Uterus (tissue), 4 donors: Measurements from ENCODE around the gene GPD1L. TPM values are rescaled to one million over a fixed set of nuclear protein-coding genes. Genes with fewer than 3 reads are reported as not detected.
A peak's percentile ranks its signal among the peaks of the same experiment; 100 is the strongest.

Source experiments
- DNase-seq, 2 donors: peaks; one replicate each; pipeline ENCODE4 v3.0.0-alpha.2; 2019 to 2020
- H3K27ac ChIP-seq, 2 donors: fragments of 200-600 bp; sonication (generic); 1 replicate in 1 of 2; 2 replicates in 1 of 2; pipeline ENCODE4 v1.5.1; 2016 to 2018
- H3K27me3 ChIP-seq, 2 donors: fragments of 200-600 bp; sonication (generic); one replicate each; pipeline ENCODE4 v1.5.1; 2018 to 2019; ENCODE audit warnings: control low read depth in 1 of 2
- H3K36me3 ChIP-seq, 2 donors: fragments of 200-600 bp; sonication (generic); one replicate each; pipeline ENCODE4 v1.5.1; 2019; ENCODE audit warnings: control low read depth in 1 of 2
- H3K4me1 ChIP-seq, 2 donors: fragments of 200-600 bp; sonication (generic); one replicate each; pipeline ENCODE4 v1.5.1; 2018 to 2019; ENCODE audit warnings: control low read depth in 1 of 2
- H3K4me3 ChIP-seq, 2 donors: fragments of 200-600 bp; sonication (generic); 1 replicate in 1 of 2; 2 replicates in 1 of 2; pipeline ENCODE4 v1.5.1; 2018 to 2019; ENCODE audit warnings: mild to moderate bottlenecking in 1 of 2
- H3K9me3 ChIP-seq, 2 donors: fragments of 200-600 bp; sonication (generic); one replicate each; pipeline ENCODE4 v1.5.1; 2019; ENCODE audit warnings: control low read depth in 1 of 2
- POLR2A ChIP-seq, 2 donors: fragments of 450-650 bp; IDR thresholded peaks; one replicate each; pipeline ENCODE4 v1.6.1; 2016; ENCODE audit warnings: antibody characterized with exemption in 2 of 2, mild to moderate bottlenecking in 1 of 2, moderate library complexity in 1 of 2
- intact Hi-C: fragments of 100-400 bp; cut with DNase I; formaldehyde crosslinking; loops from one replicate; pipeline ENCODE4 v1.15.1; 2023; ENCODE audit warnings: low total_unique reads
- total RNA-seq, 4 donors: library from RNA; depleted of rRNA in 3 of 4; stranded (reverse); fragments of >200 nt in 3 of 4; gene quantifications; one replicate each; pipeline versions ENCODE4 v1.1.0 to v1.2.4, GENCODE V29; 2014 to 2023
- TF ChIP-seq, protein P1 (sequence below), 4 experiments: fragments of 200-600 bp in 2 of 4; fragments of 450-650 bp in 2 of 4; sonication (generic) in 2 of 4; IDR thresholded peaks; one replicate each; pipeline ENCODE4 v1.5.1; 2016 to 2019; ENCODE audit warnings: antibody characterized with exemption in 4 of 4, mild to moderate bottlenecking in 2 of 4, moderate library complexity in 1 of 4
- donor health status: DM: yes; HTN: yes; CAD: no.

Gene GPD1L
- total RNA-seq, 4 donors from 2014 or later: 32.5 to 46.2 (median 41.1) TPM

DNA sequence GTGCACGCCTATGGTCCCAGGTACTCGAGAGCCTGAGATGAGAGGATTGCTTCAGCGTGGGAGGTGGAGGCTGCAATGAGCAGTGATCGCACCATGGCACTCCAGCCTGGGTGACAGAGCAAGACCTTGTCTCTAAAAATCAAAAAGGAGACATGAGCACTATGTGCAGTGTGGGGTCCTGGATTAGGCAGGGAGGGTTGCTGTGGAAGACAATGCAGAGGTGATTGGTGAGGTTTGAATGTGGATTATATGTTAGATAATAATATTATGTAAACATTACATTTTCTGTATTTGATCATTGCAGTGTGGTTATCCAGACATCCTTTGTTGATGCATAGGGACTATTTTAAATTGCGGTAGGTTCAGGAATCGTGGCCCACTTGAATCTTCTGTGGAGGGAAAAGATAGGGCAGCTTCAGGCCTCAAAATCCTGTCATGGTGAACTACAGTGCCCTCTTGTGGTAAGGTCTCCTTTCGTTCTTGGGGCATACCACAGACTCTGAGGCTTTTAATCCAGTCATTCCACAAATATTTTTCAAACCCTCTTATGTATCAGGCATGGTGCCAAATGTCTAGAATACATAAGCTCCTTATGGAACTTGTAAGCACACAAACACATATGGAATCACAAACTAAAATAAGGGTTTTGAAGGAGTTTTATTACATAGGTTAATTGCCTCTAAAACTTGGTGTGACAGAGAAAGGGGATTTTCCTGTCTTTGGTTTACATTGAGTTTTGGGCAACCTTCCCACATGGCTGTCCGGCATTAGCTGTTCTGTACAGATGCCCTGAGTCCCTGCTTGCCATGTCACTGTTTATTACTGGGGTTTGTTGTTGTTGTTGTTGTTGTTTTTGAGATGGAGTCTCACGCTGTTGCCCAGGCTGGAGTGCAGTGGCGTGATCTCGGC lies 37.7 kb downstream of the GPD1L start:
- H3K36me3 ChIP-seq: no peaks in the 10 kb centered on the region
- DNase-seq: peak; percentile 30 to 57

DNA sequence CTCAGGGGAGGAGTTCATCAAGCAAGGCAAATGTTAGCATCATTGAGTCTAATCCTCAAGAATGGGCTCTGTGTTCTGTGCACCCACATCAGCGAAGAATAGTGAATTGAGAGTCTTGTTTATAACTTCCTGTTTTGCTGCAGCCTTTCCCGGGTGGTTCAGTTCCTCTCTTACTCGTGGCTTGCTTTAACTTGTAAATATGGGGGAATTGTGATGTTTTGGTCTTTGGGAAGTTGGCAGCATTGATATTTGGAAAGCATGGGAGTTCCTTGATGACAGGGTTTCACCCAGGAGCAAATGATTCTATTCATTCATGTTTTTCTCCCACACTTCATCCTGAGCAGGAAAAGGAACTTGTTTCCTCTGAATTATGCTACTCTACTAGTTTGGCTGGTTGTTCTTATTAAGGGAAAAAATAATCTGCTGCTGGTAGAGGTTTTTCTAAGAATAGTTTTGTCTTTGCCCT lies 40.4 kb downstream of the GPD1L start:
- no peaks in the 10 kb centered on the region for H3K4me1 ChIP-seq
- H3K9me3 ChIP-seq: no peaks in the 10 kb centered on the region
- H3K27ac ChIP-seq: no peak overlapping the region
- DNase-seq: no peak
- intact Hi-C loops: no loop called here
- H3K27me3 ChIP-seq: no peaks in the 10 kb centered on the region
- H3K36me3 ChIP-seq: no peaks in the 10 kb centered on the region
- no peak overlapping the region for H3K4me3 ChIP-seq
- TF ChIP-seq, protein P1, sequence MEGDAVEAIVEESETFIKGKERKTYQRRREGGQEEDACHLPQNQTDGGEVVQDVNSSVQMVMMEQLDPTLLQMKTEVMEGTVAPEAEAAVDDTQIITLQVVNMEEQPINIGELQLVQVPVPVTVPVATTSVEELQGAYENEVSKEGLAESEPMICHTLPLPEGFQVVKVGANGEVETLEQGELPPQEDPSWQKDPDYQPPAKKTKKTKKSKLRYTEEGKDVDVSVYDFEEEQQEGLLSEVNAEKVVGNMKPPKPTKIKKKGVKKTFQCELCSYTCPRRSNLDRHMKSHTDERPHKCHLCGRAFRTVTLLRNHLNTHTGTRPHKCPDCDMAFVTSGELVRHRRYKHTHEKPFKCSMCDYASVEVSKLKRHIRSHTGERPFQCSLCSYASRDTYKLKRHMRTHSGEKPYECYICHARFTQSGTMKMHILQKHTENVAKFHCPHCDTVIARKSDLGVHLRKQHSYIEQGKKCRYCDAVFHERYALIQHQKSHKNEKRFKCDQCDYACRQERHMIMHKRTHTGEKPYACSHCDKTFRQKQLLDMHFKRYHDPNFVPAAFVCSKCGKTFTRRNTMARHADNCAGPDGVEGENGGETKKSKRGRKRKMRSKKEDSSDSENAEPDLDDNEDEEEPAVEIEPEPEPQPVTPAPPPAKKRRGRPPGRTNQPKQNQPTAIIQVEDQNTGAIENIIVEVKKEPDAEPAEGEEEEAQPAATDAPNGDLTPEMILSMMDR (IDR thresholded peaks at IDR 0.05): no peak
- TF ChIP-seq POLR2A (IDR thresholded peaks at IDR 0.05): no peak

More for the DNA sequence above, 37.7 kb downstream of the GPD1L start:
- Histone ChIP-seq H3K27ac (no peak overlapping the region), H3K9me3 (no peaks in the 10 kb centered on the region), H3K27me3 (no peaks in the 10 kb centered on the region), H3K4me3 (no peak overlapping the region), H3K4me1 (no peaks in the 10 kb centered on the region)
- intact Hi-C loops: loop anchor here (5.0 kb wide), 1 partner anchor 127 kb away; no protein-coding TSS in a partner anchor
- TF ChIP-seq, protein P1 (IDR thresholded peaks at IDR 0.05): peak; percentile 74 to 82 (median 79)
- no peak for TF ChIP-seq POLR2A (IDR thresholded peaks at IDR 0.05)

DNA sequence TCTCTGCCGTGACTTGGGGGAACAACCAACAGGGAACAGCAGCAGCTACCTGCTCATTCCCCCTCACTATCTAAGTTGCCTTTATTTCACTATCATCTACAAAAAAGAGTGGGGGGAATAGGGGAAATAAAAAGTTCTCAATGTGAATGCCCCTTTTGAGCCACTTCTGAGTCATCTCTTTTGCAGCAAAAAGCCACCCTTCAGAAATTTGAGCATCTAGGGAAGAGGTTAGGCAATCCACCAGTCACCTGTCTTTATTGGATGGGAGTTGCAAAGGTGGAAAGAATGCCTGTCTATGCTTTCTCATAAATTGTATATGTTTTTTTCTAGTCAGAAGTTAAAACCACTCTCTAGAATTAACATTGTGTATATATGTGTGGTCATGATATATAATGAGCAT lies 41.1 kb downstream of the GPD1L start:
- intact Hi-C loops: no loop called here
- TF ChIP-seq, protein P1 (IDR thresholded peaks at IDR 0.05): no peak
- TF ChIP-seq POLR2A (IDR thresholded peaks at IDR 0.05): no peak
- Histone ChIP-seq H3K9me3 (no peaks in the 10 kb centered on the region), H3K36me3 (no peaks in the 10 kb centered on the region), H3K27ac (no peak overlapping the region), H3K27me3 (no peaks in the 10 kb centered on the region), H3K4me3 (no peak overlapping the region), H3K4me1 (no peaks in the 10 kb centered on the region)
- no peak for DNase-seq

DNA sequence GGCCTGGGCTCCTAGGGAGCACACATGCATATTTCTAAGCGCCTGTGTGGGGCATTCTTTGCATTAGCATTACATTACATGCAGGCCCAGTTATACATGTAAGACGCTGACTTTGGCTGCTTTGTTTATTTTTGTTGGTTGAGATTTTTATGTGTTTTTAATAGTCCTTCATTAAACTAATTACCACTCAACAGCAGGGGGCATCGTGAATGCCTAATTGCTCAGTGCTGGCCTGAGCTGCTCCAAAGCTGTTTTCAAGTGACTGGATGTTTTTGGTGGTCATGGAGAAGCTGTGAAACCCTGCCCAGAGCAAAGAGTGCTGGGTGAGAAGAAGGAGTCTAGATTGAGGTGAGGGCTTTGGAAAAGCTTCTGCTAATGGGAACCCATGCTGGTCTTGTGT lies 41.5 kb downstream of the GPD1L start:
- Histone ChIP-seq H3K9me3 (no peaks in the 10 kb centered on the region), H3K4me3 (no peak overlapping the region), H3K27ac (no peak overlapping the region), H3K4me1 (no peaks in the 10 kb centered on the region), H3K36me3 (no peaks in the 10 kb centered on the region), H3K27me3 (no peaks in the 10 kb centered on the region)
- intact Hi-C loops: no loop called here
- TF ChIP-seq POLR2A (IDR thresholded peaks at IDR 0.05): no peak
- DNase-seq: no peak

DNA sequence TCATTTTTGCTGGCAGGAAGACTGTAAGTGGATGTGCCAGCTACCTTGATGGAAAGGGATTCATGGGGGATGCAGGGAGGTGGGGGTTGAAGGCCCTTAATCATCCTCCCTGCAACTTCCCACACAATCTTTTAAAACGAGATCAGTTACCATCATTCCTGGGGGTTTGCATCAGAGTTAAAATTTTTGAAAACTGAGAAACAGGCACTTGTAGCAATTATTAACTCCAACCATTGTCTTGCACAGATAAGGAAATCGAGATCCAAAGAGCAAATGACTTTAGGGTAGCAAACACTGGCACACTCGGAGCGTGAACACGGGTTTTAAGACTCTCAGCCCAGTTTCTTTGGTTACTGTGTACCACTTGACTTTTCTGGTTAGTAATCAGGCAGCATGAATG lies 41.9 kb downstream of the GPD1L start:
- no peaks in the 10 kb centered on the region for H3K4me1 ChIP-seq
- H3K36me3 ChIP-seq: no peaks in the 10 kb centered on the region
- H3K27me3 ChIP-seq: no peaks in the 10 kb centered on the region
- no peak for DNase-seq
- intact Hi-C loops: no loop called here
- no peak overlapping the region for H3K4me3 ChIP-seq
- H3K9me3 ChIP-seq: no peaks in the 10 kb centered on the region
- H3K27ac ChIP-seq: no peak overlapping the region
- TF ChIP-seq, protein P1 (IDR thresholded peaks at IDR 0.05): no peak
- TF ChIP-seq POLR2A (IDR thresholded peaks at IDR 0.05): no peak
